ENCODE measurements around the gene AMTN.

DNA sequence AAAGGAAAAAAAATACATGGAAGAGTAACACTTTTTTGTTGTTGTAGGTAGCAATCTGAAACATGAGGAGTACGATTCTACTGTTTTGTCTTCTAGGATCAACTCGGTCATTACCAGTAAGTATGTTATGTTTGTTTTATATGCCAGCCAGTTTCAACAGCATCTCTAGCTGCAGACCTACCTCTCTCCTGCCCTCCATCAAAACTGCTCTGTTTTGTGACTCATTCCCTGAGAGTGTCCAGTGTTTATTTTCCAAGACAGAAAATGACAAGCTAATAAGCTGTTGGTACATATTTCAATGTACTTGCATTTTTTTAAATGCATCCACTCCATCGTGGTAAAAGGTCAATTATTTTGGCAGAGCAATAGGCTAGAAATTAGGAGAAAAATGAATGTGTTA, 347 bp downstream of the AMTN start:
- no peak for TF ChIP-seq POLR2AphosphoS5 (IDR thresholded peaks at IDR 0.05; ENCODE audit: borderline replicate concordance, low read depth, low read length)
- TF ChIP-seq EZH2 (IDR thresholded peaks at IDR 0.05), result no peak
